Hepatocyte (in vitro differentiated cells): ENCODE data around the gene SLC8A2. TPM values are rescaled to one million over a fixed set of nuclear protein-coding genes. Genes with fewer than 3 reads are reported as not detected.

Experiments used
- DNase-seq: peaks from one replicate; pipeline ENCODE4 v3.0.0-alpha.2; 2016; ENCODE audit warnings: low spot score
- H2AFZ ChIP-seq: fragments of 200-600 bp; sonication (generic); 2 replicates; pipeline ENCODE4 v1.6.0; 2016; ENCODE audit warnings: antibody characterized with exemption, mild to moderate bottlenecking
- H3K27ac ChIP-seq: fragments of 200-600 bp; sonication (generic); 2 replicates; pipeline ENCODE4 v1.5.1; 2016; ENCODE audit warnings: mild to moderate bottlenecking
- H3K27me3 ChIP-seq: fragments of 200-600 bp; sonication (generic); 2 replicates; pipeline ENCODE4 v1.6.1; 2016
- H3K36me3 ChIP-seq: fragments of 200-600 bp; sonication (generic); replicated peaks from 2 replicates; pipeline ENCODE4 v1.5.1; 2016; ENCODE audit warnings: low read depth; ENCODE audit not compliant: insufficient read depth
- H3K4me1 ChIP-seq: fragments of 200-600 bp; sonication (generic); 2 replicates; pipeline ENCODE4 v1.5.1; 2016; ENCODE audit warnings: mild to moderate bottlenecking, moderate library complexity; ENCODE audit not compliant: insufficient read depth
- H3K4me2 ChIP-seq: fragments of 200-600 bp; sonication (generic); 2 replicates; pipeline ENCODE4 v1.6.0; 2016
- H3K4me3 ChIP-seq: fragments of 200-600 bp; sonication (generic); 2 replicates; pipeline ENCODE4 v1.5.1; 2016; ENCODE audit warnings: mild to moderate bottlenecking
- H3K79me2 ChIP-seq: fragments of 200-600 bp; sonication (generic); 2 replicates; pipeline ENCODE4 v1.6.0; 2017; ENCODE audit warnings: mild to moderate bottlenecking
- H3K9me2 ChIP-seq: fragments of 200-600 bp; sonication (generic); replicated peaks from 2 replicates; pipeline ENCODE4 v1.6.0; 2017; ENCODE audit warnings: mild to moderate bottlenecking; ENCODE audit not compliant: insufficient read depth
- H3K9me3 ChIP-seq: fragments of 200-600 bp; sonication (generic); 2 replicates; pipeline ENCODE4 v1.5.1; 2016; ENCODE audit warnings: low read depth, mild to moderate bottlenecking
- H4K20me1 ChIP-seq: fragments of 200-600 bp; sonication (generic); 2 replicates; pipeline ENCODE4 v1.6.0; 2016; ENCODE audit warnings: mild to moderate bottlenecking; ENCODE audit not compliant: insufficient read depth, poor library complexity, severe bottlenecking
- CTCF ChIP-seq: fragments of 200-600 bp; sonication (generic); IDR thresholded peaks from 2 replicates; pipeline ENCODE4 v1.5.1; 2016; ENCODE audit warnings: antibody characterized with exemption, mild to moderate bottlenecking; ENCODE audit not compliant: poor library complexity
- EZH2 ChIP-seq: fragments of 200-600 bp; sonication (generic); IDR thresholded peaks from 2 replicates; pipeline ENCODE4 v1.6.1; 2016; ENCODE audit warnings: antibody characterized with exemption, mild to moderate bottlenecking, borderline replicate concordance
- EZH2phosphoT487 ChIP-seq: fragments of 200-600 bp; sonication (generic); IDR thresholded peaks from one replicate; pipeline ENCODE4 v1.6.1; 2018; ENCODE audit warnings: antibody characterized with exemption, mild to moderate bottlenecking, low read depth, moderate library complexity; ENCODE audit not compliant: unreplicated experiment, severe bottlenecking
- WGBS: methylation state at CpG from one replicate; pipeline ENCODE4 v1.1.6; 2016; ENCODE audit warnings: low lambda C conversion rate; ENCODE audit errors: missing lambda C conversion rate; 5-methylcytosine and 5-hydroxymethylcytosine counted together
- polyA plus RNA-seq: library from polyadenylated mRNA; unstranded; fragments of >200 nt; fragmentation: Nextera tagmentation; extraction: Ambion mirVana; gene quantifications from 2 replicates; pipeline ENCODE4 v1.2.1, GENCODE V29; 2016
- total RNA-seq: library from RNA; depleted of rRNA; stranded (reverse); fragments of >200 nt; gene quantifications from 2 replicates; pipeline ENCODE4 v1.2.3, GENCODE V29; 2014

The SLC8A2 gene
- total and polyA plus RNA-seq, 2 experiments from 2014 or later, result 0.24 to 1.1 TPM

DNA sequence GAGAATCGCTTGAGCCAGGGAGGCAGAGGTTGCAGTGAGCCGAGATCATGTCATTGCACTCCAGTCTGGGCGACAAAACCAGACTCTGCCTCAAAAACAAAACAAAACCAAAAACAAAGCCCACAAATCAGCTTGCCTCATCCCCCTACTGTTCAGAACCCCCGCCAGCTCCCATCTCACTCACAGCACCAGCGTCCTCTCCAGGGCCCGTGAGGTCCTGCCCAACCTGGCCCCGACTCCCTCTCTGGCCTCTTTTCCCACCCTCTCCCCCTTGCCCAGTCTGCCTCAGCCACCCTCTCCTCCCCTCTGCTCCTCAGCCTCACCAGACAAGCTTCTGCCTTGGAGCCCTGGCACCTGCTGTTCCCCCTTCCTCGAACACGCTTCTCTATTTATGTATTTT, 3.8 kb downstream of the SLC8A2 start:
- Histone ChIP-seq H3K9me2 (no peaks in the 10 kb centered on the region), H3K27me3 (peaks cover 58% of the 10 kb centered on the region), H2AFZ (no peak overlapping the region), H3K4me3 (no peak overlapping the region), H3K4me1 (peaks cover 6% of the 10 kb centered on the region), H3K79me2 (no peaks in the 10 kb centered on the region), H4K20me1 (no peaks in the 10 kb centered on the region), H3K9me3 (no peaks in the 10 kb centered on the region), H3K4me2 (no peak overlapping the region), H3K36me3 (no peaks in the 10 kb centered on the region), H3K27ac (no peak overlapping the region)
- TF ChIP-seq EZH2, result no peak
- no peak for TF ChIP-seq EZH2phosphoT487
- no peak for TF ChIP-seq CTCF
- no peak for DNase-seq
- WGBS, result 67% methylated on average over 9 of the region's 9 CpGs

- peaks cover 46% of the 10 kb centered on the region for H3K27me3 ChIP-seq
- WGBS, result 93% methylated on average over 26 of the region's 27 CpGs
- H3K27ac ChIP-seq, result no peak overlapping the region
- H3K79me2 ChIP-seq, result no peaks in the 10 kb centered on the region
- no peak overlapping the region for H3K4me3 ChIP-seq
- H3K36me3 ChIP-seq, result no peaks in the 10 kb centered on the region
- no peak for TF ChIP-seq CTCF
- no peak for TF ChIP-seq EZH2
- no peak for TF ChIP-seq EZH2phosphoT487
- DNase-seq, result no peak
- H2AFZ ChIP-seq, result no peak overlapping the region
- no peaks in the 10 kb centered on the region for H4K20me1 ChIP-seq
- no peaks in the 10 kb centered on the region for H3K9me3 ChIP-seq
- H3K4me2 ChIP-seq, result no peak overlapping the region
- H3K4me1 ChIP-seq, result no peaks in the 10 kb centered on the region
- no peaks in the 10 kb centered on the region for H3K9me2 ChIP-seq
Observed at GRCh38 chr19:47465957-47466356, 5.7 kb downstream of the SLC8A2 start.

GRCh38 chr19:47464675-47465419, 6.8 kb downstream of the SLC8A2 start:
- no peak for DNase-seq
- Histone ChIP-seq H3K27ac (no peak overlapping the region), H3K79me2 (no peaks in the 10 kb centered on the region), H4K20me1 (no peaks in the 10 kb centered on the region), H3K27me3 (peaks cover 40% of the 10 kb centered on the region), H3K4me2 (no peak overlapping the region), H3K9me2 (no peaks in the 10 kb centered on the region), H3K4me1 (no peaks in the 10 kb centered on the region), H3K4me3 (no peak overlapping the region), H3K36me3 (no peaks in the 10 kb centered on the region), H3K9me3 (no peaks in the 10 kb centered on the region), H2AFZ (no peak overlapping the region)
- TF ChIP-seq EZH2phosphoT487 (no peak), CTCF (no peak), EZH2 (no peak)
- 77% methylated on average over 10 of the region's 10 CpGs for WGBS
